NT2/D1 (cell line): ENCODE results near the gene IGLL1.

Experiments
- YY1 ChIP-seq: IDR thresholded peaks from 2 replicates; pipeline ENCODE4 v1.6.1; 2011; ENCODE audit not compliant: insufficient read length, insufficient read depth
- ZNF274 ChIP-seq: IDR thresholded peaks from 2 replicates; pipeline ENCODE4 v1.6.1; 2011; ENCODE audit warnings: mild to moderate bottlenecking, low read depth, low read length

DNA sequence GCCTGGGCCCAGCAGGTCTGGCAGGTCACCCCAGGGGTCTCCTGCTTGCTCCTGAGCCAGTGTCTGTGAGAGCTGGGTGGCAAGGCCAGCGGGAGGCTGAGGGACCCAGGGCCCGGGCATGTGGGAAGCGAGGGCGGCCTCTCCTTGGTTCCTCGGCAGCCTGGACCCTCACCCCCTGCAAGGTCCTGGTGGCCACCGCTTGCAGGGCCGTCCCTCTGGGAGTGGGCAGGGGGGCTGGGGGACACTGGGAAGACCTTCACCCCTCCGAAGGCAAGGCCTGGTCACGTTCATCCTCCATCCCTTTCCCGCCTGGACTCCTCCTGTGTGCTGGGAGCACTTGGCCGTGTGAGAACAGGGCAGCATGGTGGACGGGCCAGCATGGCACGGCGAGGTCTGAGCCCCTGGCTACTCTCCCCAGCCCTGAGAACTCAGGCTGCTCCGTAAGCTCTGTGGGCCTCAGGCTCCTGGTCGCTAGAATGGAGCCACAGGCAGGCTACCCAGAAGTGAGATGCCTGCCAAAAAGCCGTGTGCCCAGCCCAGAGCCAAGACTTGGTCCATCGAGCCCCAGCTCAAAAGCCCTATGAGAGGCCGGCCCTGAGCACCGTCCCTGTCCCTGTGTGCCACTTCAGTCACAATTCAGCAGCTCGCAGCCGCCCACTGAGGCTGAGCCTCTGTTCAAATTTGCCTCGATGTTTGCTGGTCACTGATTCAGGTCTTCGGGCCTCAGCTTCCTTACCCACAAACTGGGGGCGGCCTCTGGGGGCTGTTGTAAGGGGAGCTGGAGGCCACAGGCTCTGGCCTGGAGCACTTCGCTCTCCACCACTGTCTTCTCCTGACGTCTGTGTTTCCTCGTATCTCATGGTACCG is 45.0 kb downstream of the IGLL1 start:
- TF ChIP-seq ZNF274 (no peak), YY1 (no peak)
